Stimulated activated CD4-positive, alpha-beta T cell treated with anti-CD3 and anti-CD28 coated beads, Interleukin-4, amount 100 ng/mL, for 24 hours (primary cell): ENCODE measurements around the gene KIF1B.
A peak's percentile ranks its signal among the peaks of the same experiment; 100 is the strongest.

ENCODE experiments used
- DNase-seq: peaks from one replicate; pipeline ENCODE4 v3.0.0-alpha.2; 2020

Gene KIF1B

GRCh38 chr1:10280439-10281350 lies 70.3 kb downstream of the KIF1B start:
- DNase-seq: peak; percentile 4

GRCh38 chr1:10283318-10283984 lies 73.1 kb downstream of the KIF1B start:
- DNase-seq: peak; percentile 22

- DNase-seq: no peak
These were observed 75.9 kb downstream of the KIF1B start for GRCh38 chr1:10286244-10286643.

- no peak for DNase-seq
These were observed 76.8 kb downstream of the KIF1B start for GRCh38 chr1:10287023-10287645.

- DNase-seq: no peak
These were observed 77.8 kb downstream of the KIF1B start for GRCh38 chr1:10288029-10288615.

GRCh38 chr1:10291705-10292104 lies 81.3 kb downstream of the KIF1B start:
- DNase-seq: no peak

GRCh38 chr1:10292188-10292587 lies 81.8 kb downstream of the KIF1B start:
- no peak for DNase-seq

- no peak for DNase-seq
These were observed 85.2 kb downstream of the KIF1B start for GRCh38 chr1:10295481-10296085.

- no peak for DNase-seq
These were observed 88.8 kb downstream of the KIF1B start for GRCh38 chr1:10299151-10299550.

GRCh38 chr1:10302416-10302815 lies 92.0 kb downstream of the KIF1B start:
- no peak for DNase-seq

- no peak for DNase-seq
These were observed 93.9 kb downstream of the KIF1B start for GRCh38 chr1:10304295-10304694.

- no peak for DNase-seq
These were observed 96.1 kb downstream of the KIF1B start for GRCh38 chr1:10306435-10306834.

GRCh38 chr1:10308001-10308400 lies 97.6 kb downstream of the KIF1B start:
- DNase-seq: peak; percentile 16

- DNase-seq: no peak
These were observed 99.1 kb downstream of the KIF1B start for GRCh38 chr1:10309243-10310011.

- DNase-seq: no peak
These were observed 106.4 kb downstream of the KIF1B start for GRCh38 chr1:10316752-10317151.

GRCh38 chr1:10319750-10320149 lies 109.4 kb downstream of the KIF1B start:
- DNase-seq: no peak

- DNase-seq: no peak
These were observed 110.0 kb downstream of the KIF1B start for GRCh38 chr1:10320336-10320735.

GRCh38 chr1:10322821-10323220 lies 112.5 kb downstream of the KIF1B start:
- no peak for DNase-seq

- DNase-seq: peak; percentile 9
These were observed 114.3 kb downstream of the KIF1B start for GRCh38 chr1:10324627-10325026.

- DNase-seq: no peak
These were observed 115.2 kb downstream of the KIF1B start for GRCh38 chr1:10325521-10325920.

GRCh38 chr1:10326251-10326650 lies 115.9 kb downstream of the KIF1B start:
- DNase-seq: no peak
